Endothelial cell of umbilical vein (primary cell): ENCODE results near the gene PIGH. TPM values are rescaled to one million over a fixed set of nuclear protein-coding genes. Genes with fewer than 3 reads are reported as not detected.

Experiments
- BruUV-seq: library from RNA; stranded (reverse); fragments of 400-500 nt; replicated peaks from 2 replicates; lab custom pipeline; 2021; lab: Mats Ljungman, UMichigan
- CTCF ChIA-PET: fragments of 300-600, 350-600 bp; sonication (Branson Sonifier 250); formaldehyde crosslinking; loops from one replicate; lab custom pipeline; 2021; ENCODE audit warnings: antibody characterized with exemption, inconsistent platforms; lab: Charles Lee
- POLR2A ChIA-PET: fragments of 300-600, 350-600 bp; sonication (Branson Sonifier 250); formaldehyde crosslinking; loops from one replicate; lab custom pipeline; 2021; ENCODE audit warnings: antibody characterized with exemption, inconsistent platforms; lab: Charles Lee
- DNase-seq: peaks from one replicate; pipeline ENCODE4 v3.0.0-alpha.2; 2011; ENCODE audit warnings: low read depth, low spot score
- FAIRE-seq: peaks from 2 replicates; lab custom pipeline; 2011; peaks lifted over from hg19 to GRCh38; lab: Jason Lieb, UNC
- H2AFZ ChIP-seq: 2 replicates; pipeline ENCODE4 v1.6.0; 2012; ENCODE audit warnings: low read depth, low read length, control low read depth, inconsistent platforms
- H3K27ac ChIP-seq: 2 replicates; pipeline ENCODE4 v1.5.1; 2011; ENCODE audit warnings: low read depth, mild to moderate bottlenecking, control low read depth, low read length, moderate library complexity; ENCODE audit not compliant: insufficient read depth
- H3K27me3 ChIP-seq, 2 experiments: 2 replicates each; pipeline versions ENCODE4 v1.6.0 to v1.6.1; 2011; ENCODE audit warnings: low read length in 2 of 2, mixed read lengths in 1 of 2; ENCODE audit not compliant: control insufficient read depth in 2 of 2, insufficient read depth in 2 of 2
- H3K36me3 ChIP-seq, 2 experiments: 2 replicates in 1 of 2; 3 replicates in 1 of 2; pipeline ENCODE4 v1.5.1; 2011; ENCODE audit warnings: low read length in 2 of 2, mild to moderate bottlenecking in 1 of 2, moderate library complexity in 1 of 2; ENCODE audit not compliant: control insufficient read depth in 2 of 2, insufficient read depth in 2 of 2; ENCODE audit errors: extremely low read depth in 1 of 2
- H3K4me1 ChIP-seq: 3 replicates; pipeline ENCODE4 v1.5.1; 2011; ENCODE audit warnings: mild to moderate bottlenecking, low read length; ENCODE audit not compliant: control insufficient read depth, insufficient read depth; ENCODE audit errors: extremely low read depth
- H3K4me2 ChIP-seq: 2 replicates; pipeline ENCODE4 v1.6.1; 2011; ENCODE audit warnings: low read length, control low read depth, mixed read lengths; ENCODE audit not compliant: insufficient read depth
- H3K4me3 ChIP-seq, 3 experiments: fragments of 200-600 bp in 1 of 3; sonication (generic), shearing (Covaris generic) in 1 of 3; replicated peaks in 1 of 3; 2 replicates each; pipeline ENCODE4 v1.5.1; 2011 to 2016; ENCODE audit warnings: control low read depth in 3 of 3, low read length in 3 of 3, mild to moderate bottlenecking in 2 of 3, inconsistent platforms in 1 of 3, low read depth in 1 of 3, moderate library complexity in 1 of 3; ENCODE audit not compliant: insufficient read depth in 1 of 3
- H3K79me2 ChIP-seq: 2 replicates; pipeline ENCODE4 v1.6.0; 2012; ENCODE audit warnings: low read length, inconsistent platforms; ENCODE audit not compliant: control insufficient read depth, insufficient read depth
- H3K9ac ChIP-seq: replicated peaks from 2 replicates; pipeline ENCODE3; 2011; ENCODE audit warnings: low read length, control low read depth; ENCODE audit not compliant: insufficient read depth; ENCODE audit errors: extremely low read depth
- H3K9me1 ChIP-seq: replicated peaks from 3 replicates; pipeline ENCODE4 v1.6.0; 2011; ENCODE audit warnings: mild to moderate bottlenecking, low read length; ENCODE audit not compliant: control insufficient read depth, insufficient read depth; ENCODE audit errors: extremely low read depth
- H3K9me3 ChIP-seq: replicated peaks from 2 replicates; pipeline ENCODE4 v1.5.1; 2012; ENCODE audit warnings: low read length, inconsistent platforms; ENCODE audit not compliant: control insufficient read depth, insufficient read depth
- H4K20me1 ChIP-seq: replicated peaks from 2 replicates; pipeline ENCODE3; 2011; ENCODE audit warnings: mild to moderate bottlenecking, low read length; ENCODE audit not compliant: control insufficient read depth, insufficient read depth; ENCODE audit errors: extremely low read depth
- CTCF ChIP-seq, 2 donors: IDR thresholded peaks; 1 replicate in 1 of 2; 2 replicates in 1 of 2; pipeline ENCODE4 v1.5.1; 2011; ENCODE audit warnings: low read length in 2 of 2, mild to moderate bottlenecking in 2 of 2, moderate library complexity in 2 of 2, control low read depth in 1 of 2, inconsistent platforms in 1 of 2, low read depth in 1 of 2; ENCODE audit not compliant: insufficient read depth in 1 of 2; ENCODE audit errors: extremely low read depth in 1 of 2
- EZH2 ChIP-seq: IDR thresholded peaks from 2 replicates; pipeline ENCODE4 v1.6.1; 2012; ENCODE audit warnings: borderline replicate concordance, low read depth, mild to moderate bottlenecking, moderate library complexity, low read length, inconsistent platforms; ENCODE audit not compliant: severe bottlenecking
- FOS ChIP-seq: IDR thresholded peaks from 2 replicates; pipeline ENCODE4 v1.6.1; 2011; ENCODE audit warnings: mild to moderate bottlenecking, low read length, moderate library complexity, borderline replicate concordance; ENCODE audit not compliant: insufficient read depth
- GATA2 ChIP-seq: IDR thresholded peaks from 2 replicates; pipeline ENCODE4 v1.7.0; 2011; ENCODE audit warnings: low read depth, mild to moderate bottlenecking, moderate library complexity, mixed read lengths, low read length; ENCODE audit not compliant: insufficient read length, insufficient read depth
- JUN ChIP-seq: IDR thresholded peaks from 2 replicates; pipeline ENCODE4 v1.6.1; 2011; ENCODE audit warnings: borderline replicate concordance, low read depth; ENCODE audit not compliant: insufficient read length, insufficient read depth
- MAX ChIP-seq: IDR thresholded peaks from 2 replicates; pipeline ENCODE4 v1.6.1; 2011; ENCODE audit not compliant: insufficient read depth, insufficient read length
- MYC ChIP-seq: IDR thresholded peaks from one replicate; pipeline ENCODE4 v1.6.1; 2011; ENCODE audit warnings: mild to moderate bottlenecking, low read depth, low read length
- POLR2A ChIP-seq: IDR thresholded peaks from 2 replicates; pipeline ENCODE4 v1.6.1; 2012; ENCODE audit warnings: low read depth, mild to moderate bottlenecking, control low read depth, low read length
- POLR2AphosphoS5 ChIP-seq: IDR thresholded peaks from 2 replicates; pipeline ENCODE4 v1.6.1; 2012; ENCODE audit warnings: low read depth, mild to moderate bottlenecking, control low read depth, low read length, moderate library complexity; ENCODE audit not compliant: insufficient read depth
- dilution Hi-C: fragments of 300-500 bp; cut with MboI; formaldehyde crosslinking; loops from one replicate; pipeline ENCODE4 v1.15.0; 2019; ENCODE audit warnings: low sequenced_read_pairs; ENCODE audit not compliant: extremely low pct_ligation_motif_present
- intact Hi-C: fragments of 100-400 bp; cut with micrococcal nuclease; formaldehyde crosslinking; loops from one replicate; pipeline ENCODE4 v1.10.0; 2022
- polyA plus RNA-seq, 4 experiments: library from polyadenylated mRNA; depleted of rRNA in 3 of 4; stranded (reverse) in 3 of 4; unstranded in 1 of 4; fragments of >200 nt; gene quantifications; 2 replicates each; pipeline versions ENCODE4 v1.2.1 to v1.2.3, GENCODE V29; 2011 to 2012; ENCODE audit warnings: missing spikeins in 1 of 4
- total RNA-seq: library from RNA; stranded (reverse); gene quantifications from 2 replicates; pipeline ENCODE4 v1.2.3, GENCODE V29; 2021

Gene PIGH
- total and polyA plus RNA-seq, 2 donors (not counting 3 experiments of a cell fraction or from before 2014, with no cell fraction given): 12.3 to 18.0 TPM

DNA sequence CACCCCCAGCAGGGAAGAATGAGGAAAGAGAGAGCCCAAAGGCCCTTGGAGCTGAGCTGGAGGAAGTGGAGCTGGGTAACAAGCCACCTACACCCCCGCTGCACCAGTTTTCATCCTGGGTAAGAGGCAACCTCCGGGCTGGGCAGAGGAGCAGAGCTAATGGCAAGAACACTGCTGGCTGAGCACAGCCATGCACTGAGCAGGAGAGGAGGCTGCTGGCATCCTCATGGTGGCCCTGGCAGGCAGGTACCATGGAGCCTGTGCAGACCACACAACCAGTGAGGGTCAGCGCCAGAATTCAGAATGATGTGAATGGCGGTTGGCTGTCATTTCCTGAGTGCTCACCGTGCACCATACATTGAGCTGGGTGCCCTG, 37.3 kb downstream of the PIGH start:
- Histone ChIP-seq H2AFZ (no peak overlapping the region), H3K4me2 (no peak overlapping the region), H3K79me2 (no peaks in the 10 kb centered on the region), H3K9me3 (no peaks in the 10 kb centered on the region), H3K4me3 (no peak overlapping the region), H3K9me1 (no peaks in the 10 kb centered on the region), H3K4me1 (no peaks in the 10 kb centered on the region), H3K9ac (no peak overlapping the region), H3K27me3 (peaks cover 0 to 4% of the 10 kb centered on the region in 2 experiments), H3K36me3 (no peaks in the 10 kb centered on the region), H3K27ac (no peak overlapping the region), H4K20me1 (no peaks in the 10 kb centered on the region)
- intact Hi-C loops (no loop called here), dilution Hi-C loops (no loop called here)
- CTCF ChIA-PET: interaction anchor here (0.9 to 8.6 kb wide), 7 partner anchors 8 to 141 kb away, joined by 3 to 85 read pairs (median 4); no protein-coding TSS in a partner anchor
- DNase-seq (no peak), FAIRE-seq (no peak)
- POLR2A ChIA-PET: no interaction called here
- no TSS peak for BruUV-seq
- TF ChIP-seq CTCF (IDR thresholded peaks at IDR 0.05; ENCODE audit: extremely low read depth in 1 of 2, insufficient read depth in 1 of 2, low read depth in 1 of 2, low read length in 2 of 2) (no peak), POLR2A (no peak)

- Histone ChIP-seq H3K36me3 (no peaks in the 10 kb centered on the region), H3K4me1 (no peaks in the 10 kb centered on the region), H4K20me1 (no peaks in the 10 kb centered on the region), H3K9me1 (no peaks in the 10 kb centered on the region), H3K9ac (no peak overlapping the region), H3K4me3 (no peak overlapping the region), H3K79me2 (no peaks in the 10 kb centered on the region), H3K27ac (no peak overlapping the region), H3K4me2 (no peak overlapping the region), H3K9me3 (no peaks in the 10 kb centered on the region), H2AFZ (no peak overlapping the region), H3K27me3 (no peaks in the 10 kb centered on the region)
- no peak for DNase-seq
- CTCF ChIA-PET: interaction anchor here (0.9 to 8.6 kb wide), 6 partner anchors 9 to 50 kb away, joined by 3 to 85 read pairs (median 4); no protein-coding TSS in a partner anchor
- no peak for FAIRE-seq
- no peak for TF ChIP-seq EZH2
- TF ChIP-seq CTCF (IDR thresholded peaks at IDR 0.05; ENCODE audit: extremely low read depth in 1 of 2, insufficient read depth in 1 of 2, low read depth in 1 of 2, low read length in 2 of 2): no peak
- no peak for TF ChIP-seq GATA2
- TF ChIP-seq JUN: no peak
- TF ChIP-seq FOS: no peak
- TF ChIP-seq MYC: no peak
- TF ChIP-seq MAX: no peak
- no peak for TF ChIP-seq POLR2A
- no peak for TF ChIP-seq POLR2AphosphoS5
- dilution Hi-C loops: no loop called here
- POLR2A ChIA-PET: interaction anchor here (0.7 kb wide), 1 partner anchor 11 kb away, joined by 5 read pairs; no protein-coding TSS in a partner anchor
- BruUV-seq: no TSS peak
- intact Hi-C loops: no loop called here
These were observed 37.9 kb downstream of the PIGH start for GRCh38 chr14:67562025-67562775.
